H1 (cell line): ENCODE data around the gene SEMA3A. TPM values are rescaled to one million over a fixed set of nuclear protein-coding genes. Genes with fewer than 3 reads are reported as not detected.

Source experiments
- CTCF ChIA-PET: fragments of 300-600 bp; sonication (Branson Sonifier 250); formaldehyde crosslinking; loops from one replicate; lab custom pipeline; 2021; ENCODE audit not compliant: partially characterized antibody; lab: Charles Lee
- POLR2A ChIA-PET: fragments of 300-600 bp; sonication (Branson Sonifier 250); formaldehyde crosslinking; loops from one replicate; lab custom pipeline; 2021; ENCODE audit warnings: inconsistent platforms; ENCODE audit not compliant: partially characterized antibody; lab: Charles Lee
- DNase-seq, 2 experiments: peaks; one replicate each; pipeline versions ENCODE4 v3.0.0 to v3.0.0-alpha.2; 2010 to 2022; ENCODE audit warnings: low spot score in 2 of 2, low read depth in 1 of 2, mixed read lengths in 1 of 2
- FAIRE-seq: peaks from 2 replicates; lab custom pipeline; 2011; peaks lifted over from hg19 to GRCh38; lab: Jason Lieb, UNC
- H2AFZ ChIP-seq: 2 replicates; pipeline ENCODE4 v1.8.1; 2012; ENCODE audit warnings: low read length, inconsistent platforms
- H2AK5ac ChIP-seq: 2 replicates; pipeline ENCODE4 v1.6.1; 2013; ENCODE audit warnings: low read depth, low read length
- H2BK120ac ChIP-seq: replicated peaks from 2 replicates; pipeline ENCODE3; 2013; ENCODE audit warnings: low read depth, low read length, inconsistent platforms
- H2BK12ac ChIP-seq: 2 replicates; pipeline ENCODE4 v1.6.1; 2013; ENCODE audit warnings: low read depth, low read length
- H2BK15ac ChIP-seq: 2 replicates; pipeline ENCODE4 v1.6.1; 2013; ENCODE audit warnings: low read length
- H2BK20ac ChIP-seq: 2 replicates; pipeline ENCODE4 v1.6.1; 2013; ENCODE audit warnings: low read length
- H2BK5ac ChIP-seq: 2 replicates; pipeline ENCODE4 v1.6.1; 2013; ENCODE audit warnings: low read depth, low read length
- H3K14ac ChIP-seq: 2 replicates; pipeline ENCODE4 v1.6.1; 2013; ENCODE audit warnings: inconsistent platforms; ENCODE audit not compliant: insufficient read length
- H3K18ac ChIP-seq: 2 replicates; pipeline ENCODE4 v1.6.1; 2013; ENCODE audit warnings: low read length; ENCODE audit errors: extremely low read depth
- H3K23ac ChIP-seq: 2 replicates; pipeline ENCODE4 v1.6.1; 2013; ENCODE audit warnings: inconsistent platforms; ENCODE audit not compliant: insufficient read length
- H3K23me2 ChIP-seq: 2 replicates; pipeline ENCODE4 v1.6.1; 2013; ENCODE audit warnings: low read depth, low read length
- H3K27ac ChIP-seq: 2 replicates; pipeline ENCODE4 v1.6.1; 2011; ENCODE audit warnings: low read depth, low read length, inconsistent platforms
- H3K27me3 ChIP-seq, 4 experiments: replicated peaks in 1 of 4; 1 replicate in 1 of 4; 2 replicates in 3 of 4; pipeline versions ENCODE4 v1.6.1 to v1.8.1; 2011 to 2013; ENCODE audit warnings: low read length in 3 of 4, mild to moderate bottlenecking in 3 of 4, inconsistent platforms in 2 of 4, mixed read lengths in 2 of 4, moderate library complexity in 1 of 4; ENCODE audit not compliant: control insufficient read depth in 3 of 4, insufficient read depth in 3 of 4; ENCODE audit errors: extremely low read depth in 1 of 4
- H3K36me3 ChIP-seq, 4 experiments: 2 replicates each; pipeline versions ENCODE4 v1.6.1 to v1.8.1; 2011 to 2013; ENCODE audit warnings: mild to moderate bottlenecking in 4 of 4, low read length in 3 of 4, moderate library complexity in 2 of 4, control low read depth in 1 of 4, inconsistent platforms in 1 of 4; ENCODE audit not compliant: insufficient read depth in 4 of 4, control insufficient read depth in 2 of 4
- H3K4ac ChIP-seq: replicated peaks from 2 replicates; pipeline ENCODE3; 2013; ENCODE audit warnings: low read length, low read depth, mixed read lengths, inconsistent platforms; ENCODE audit not compliant: insufficient read length
- H3K4me1 ChIP-seq, 4 experiments: replicated peaks in 1 of 4; 1 replicate in 1 of 4; 2 replicates in 3 of 4; pipeline versions ENCODE4 v1.6.1 to v1.8.1; 2011 to 2013; ENCODE audit warnings: low read length in 3 of 4, inconsistent platforms in 2 of 4, mixed read lengths in 1 of 4; ENCODE audit not compliant: insufficient read depth in 4 of 4, control insufficient read depth in 3 of 4
- H3K4me2 ChIP-seq, 2 experiments: 2 replicates each; pipeline versions ENCODE4 v1.6.1 to v1.8.1; 2011 to 2013; ENCODE audit warnings: low read depth in 2 of 2, low read length in 2 of 2, control low read depth in 1 of 2, inconsistent platforms in 1 of 2, mild to moderate bottlenecking in 1 of 2; ENCODE audit not compliant: insufficient read depth in 1 of 2
- H3K4me3 ChIP-seq, 4 experiments: fragments of 200-600, 300-600 bp in 1 of 4; sonication (generic), shearing (Covaris generic), sonication (Bioruptor Twin) in 1 of 4; 2 replicates each; pipeline versions ENCODE4 v1.5.1 to v1.8.1; 2011 to 2016; ENCODE audit warnings: low read length in 4 of 4, low read depth in 3 of 4, control low read depth in 2 of 4, inconsistent platforms in 2 of 4, mild to moderate bottlenecking in 2 of 4, mixed read lengths in 1 of 4, moderate library complexity in 1 of 4; ENCODE audit not compliant: insufficient read depth in 2 of 4; ENCODE audit errors: extremely low read depth in 1 of 4
- H3K56ac ChIP-seq: replicated peaks from 2 replicates; pipeline ENCODE3; 2013; ENCODE audit warnings: low read depth, mild to moderate bottlenecking, mixed read lengths, low read length, inconsistent platforms; ENCODE audit not compliant: insufficient read length
- H3K79me1 ChIP-seq: 2 replicates; pipeline ENCODE4 v1.6.1; 2013; ENCODE audit warnings: low read depth, low read length, control low read depth
- H3K79me2 ChIP-seq, 2 experiments: 2 replicates each; pipeline versions ENCODE4 v1.6.1 to v1.8.1; 2012 to 2013; ENCODE audit warnings: low read length in 2 of 2, mild to moderate bottlenecking in 2 of 2, inconsistent platforms in 1 of 2; ENCODE audit not compliant: insufficient read depth in 2 of 2, control insufficient read depth in 1 of 2
- H3K9ac ChIP-seq, 4 experiments: replicated peaks in 1 of 4; 1 replicate in 1 of 4; 2 replicates in 3 of 4; pipeline versions ENCODE4 v1.6.1 to v1.8.1; 2011 to 2013; ENCODE audit warnings: low read depth in 3 of 4, low read length in 3 of 4, control low read depth in 2 of 4, mild to moderate bottlenecking in 2 of 4, moderate library complexity in 2 of 4, inconsistent platforms in 1 of 4; ENCODE audit errors: extremely low read depth in 1 of 4
- H3K9me3 ChIP-seq, 2 experiments: 2 replicates each; pipeline versions ENCODE4 v1.6.1 to v1.8.1; 2012 to 2013; ENCODE audit warnings: mild to moderate bottlenecking in 2 of 2, moderate library complexity in 2 of 2, control low read depth in 1 of 2, inconsistent platforms in 1 of 2, low read depth in 1 of 2, low read length in 1 of 2, mixed read lengths in 1 of 2; ENCODE audit not compliant: insufficient read depth in 2 of 2
- H4K20me1 ChIP-seq, 2 experiments: replicated peaks in 1 of 2; 2 replicates each; pipeline versions ENCODE3 to v1.8.1; 2011 to 2013; ENCODE audit warnings: inconsistent platforms in 2 of 2, low read length in 2 of 2, mild to moderate bottlenecking in 1 of 2; ENCODE audit not compliant: insufficient read depth in 2 of 2, control insufficient read depth in 1 of 2
- H4K5ac ChIP-seq: 2 replicates; pipeline ENCODE4 v1.6.1; 2013; ENCODE audit warnings: low read length, low read depth, mixed read lengths, inconsistent platforms; ENCODE audit not compliant: insufficient read length
- H4K8ac ChIP-seq: 2 replicates; pipeline ENCODE4 v1.8.0; 2013; ENCODE audit warnings: mild to moderate bottlenecking, moderate library complexity, low read length, inconsistent platforms; ENCODE audit not compliant: insufficient read depth; ENCODE audit errors: extremely low read depth
- H4K91ac ChIP-seq: replicated peaks from 2 replicates; pipeline ENCODE3; 2013; ENCODE audit warnings: low read length, mixed read lengths, inconsistent platforms; ENCODE audit not compliant: insufficient read length
- POLR2AphosphoS5 ChIP-seq: IDR thresholded peaks from 2 replicates; pipeline ENCODE4 v1.6.1; 2011; ENCODE audit warnings: low read depth, low read length
- RBBP5 ChIP-seq: IDR thresholded peaks from 2 replicates; pipeline ENCODE4 v1.7.1; 2012; ENCODE audit warnings: low read depth, mild to moderate bottlenecking, inconsistent platforms, low read length, moderate library complexity, borderline replicate concordance
- SP2 ChIP-seq: IDR thresholded peaks from 2 replicates; pipeline ENCODE4 v1.6.1; 2012; ENCODE audit warnings: mild to moderate bottlenecking, low read length, inconsistent platforms
- TCF12 ChIP-seq: IDR thresholded peaks from 2 replicates; pipeline ENCODE4 v1.6.1; 2011; ENCODE audit warnings: low read depth, mild to moderate bottlenecking, low read length
- polyA plus RNA-seq, 7 experiments: library from polyadenylated mRNA; depleted of rRNA in 3 of 7; stranded (reverse) in 5 of 7; unstranded in 2 of 7; fragments of >200 nt in 5 of 7; fragments of 200-250 nt in 2 of 7; gene quantifications; 1 replicate in 5 of 7; 2 replicates in 1 of 7; 4 replicates in 1 of 7; pipeline versions ENCODE4 v1.2.1 to v1.2.3, GENCODE V29; 2011 to 2013; ENCODE audit warnings: missing spikeins in 2 of 7, mixed read lengths in 2 of 7
- total RNA-seq: library from RNA; stranded (reverse); fragmentation: NEBNext Ultra II Directional; extraction: Animal tissue kit (Norgen Biotek cat#: 25700); gene quantifications from 2 replicates; pipeline ENCODE4 v1.2.1, GENCODE V29; 2021

SEMA3A gene
- total and polyA plus RNA-seq, 2 of the 8 experiments (the other 6 are each of a cell fraction or from before 2014, with no cell fraction given) = 8.1 to 45.9 TPM

DNA sequence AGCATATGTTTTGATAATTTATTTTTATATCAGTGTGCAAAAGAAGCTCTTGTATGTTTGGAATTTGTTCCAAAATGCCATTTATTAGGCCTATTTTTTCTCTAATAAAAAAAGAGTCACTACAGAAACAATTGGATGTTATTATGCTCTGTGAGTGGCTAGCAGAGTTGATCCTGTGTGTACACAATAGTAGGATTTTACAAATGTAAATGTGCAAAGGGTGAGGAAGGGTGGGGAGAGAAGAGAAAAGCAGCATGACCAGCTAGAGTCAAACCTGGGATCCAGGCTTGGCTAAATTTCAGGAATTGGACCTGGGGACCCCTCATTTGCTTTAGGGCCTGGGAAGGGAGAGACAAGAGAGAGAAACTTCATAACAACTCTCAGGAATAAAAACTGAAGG lies 32.5 kb downstream of the SEMA3A start:
- Histone ChIP-seq H4K20me1 (no peaks in the 10 kb centered on the region), H3K36me3 (no peaks in the 10 kb centered on the region), H3K27ac (no peak overlapping the region), H4K91ac (no peak overlapping the region), H3K23me2 (no peaks in the 10 kb centered on the region), H2AFZ (no peak overlapping the region), H3K9ac (no peak overlapping the region), H3K4me1 (peaks cover 0 to 3% (median under 1%) of the 10 kb centered on the region in 4 experiments; a peak in 3 of 7 replicates), H2BK20ac (no peak overlapping the region), H2BK12ac (no peak overlapping the region), H4K8ac (no peak overlapping the region), H3K4me2 (no peak overlapping the region), H2BK15ac (no peak overlapping the region), H2BK120ac (no peak overlapping the region), H3K27me3 (no peaks in the 10 kb centered on the region), H2BK5ac (no peak overlapping the region), H3K9me3 (no peaks in the 10 kb centered on the region), H3K56ac (no peak overlapping the region), H4K5ac (no peak overlapping the region), H3K18ac (no peak overlapping the region), H3K4ac (no peak overlapping the region), H2AK5ac (no peak overlapping the region), H3K4me3 (no peak overlapping the region), H3K79me1 (no peaks in the 10 kb centered on the region), H3K79me2 (peaks cover 0 to 16% of the 10 kb centered on the region in 2 experiments; a peak in 2 of 4 replicates), H3K23ac (no peak overlapping the region), H3K14ac (no peak overlapping the region)
- DNase-seq (no peak), FAIRE-seq (no peak)
- CTCF ChIA-PET = interaction anchor here (1.0 to 1.2 kb wide), 2 partner anchors 33 to 418 kb away, joined by 4 read pairs; partner anchors contain the start of gene SEMA3A
- POLR2A ChIA-PET = no interaction called here
- TF ChIP-seq SP2 (no peak), RBBP5 (no peak), TCF12 (no peak), POLR2AphosphoS5 (no peak)
